Measurements from ENCODE around the gene MAGED2.
"Not testable (repeated sequence)": the region's sequence is repeated elsewhere in the genome, so short reads cannot be mapped to it uniquely, and the experiment has no call there.

Gene MAGED2

DNA sequence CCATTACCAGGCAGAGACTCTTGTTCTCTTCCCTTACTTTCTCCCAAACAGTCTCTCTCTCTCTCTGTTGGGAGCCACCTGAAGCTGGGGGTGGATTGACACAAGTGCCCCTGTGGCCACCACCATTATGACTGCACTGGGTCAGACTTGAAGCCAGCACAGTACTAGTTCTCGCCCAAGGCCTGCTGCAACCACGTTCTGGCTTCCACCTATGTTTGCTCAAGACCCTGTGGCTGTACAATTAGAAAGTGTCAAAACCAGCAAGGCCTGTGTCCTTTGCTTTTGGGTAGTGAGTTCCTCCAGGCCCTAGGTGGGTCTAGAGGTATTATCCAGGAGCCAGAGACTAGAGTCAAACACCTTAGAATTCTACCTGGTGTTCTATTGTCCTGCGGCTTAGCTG lies 31.0 kb downstream of the MAGED2 start:
- H3K9me3 Mint-ChIP-seq, result no peaks in the 10 kb centered on the region
- CTCF ChIA-PET, result no interaction called here
- no peak overlapping the region for H3K4me3 Mint-ChIP-seq
- no peak overlapping the region for H3K27ac Mint-ChIP-seq
- no peak for DNase-seq
- H3K4me1 Mint-ChIP-seq, result no peaks in the 10 kb centered on the region
- H3K27me3 Mint-ChIP-seq, result no peaks in the 10 kb centered on the region
- H3K36me3 Mint-ChIP-seq, result no peaks in the 10 kb centered on the region

DNA sequence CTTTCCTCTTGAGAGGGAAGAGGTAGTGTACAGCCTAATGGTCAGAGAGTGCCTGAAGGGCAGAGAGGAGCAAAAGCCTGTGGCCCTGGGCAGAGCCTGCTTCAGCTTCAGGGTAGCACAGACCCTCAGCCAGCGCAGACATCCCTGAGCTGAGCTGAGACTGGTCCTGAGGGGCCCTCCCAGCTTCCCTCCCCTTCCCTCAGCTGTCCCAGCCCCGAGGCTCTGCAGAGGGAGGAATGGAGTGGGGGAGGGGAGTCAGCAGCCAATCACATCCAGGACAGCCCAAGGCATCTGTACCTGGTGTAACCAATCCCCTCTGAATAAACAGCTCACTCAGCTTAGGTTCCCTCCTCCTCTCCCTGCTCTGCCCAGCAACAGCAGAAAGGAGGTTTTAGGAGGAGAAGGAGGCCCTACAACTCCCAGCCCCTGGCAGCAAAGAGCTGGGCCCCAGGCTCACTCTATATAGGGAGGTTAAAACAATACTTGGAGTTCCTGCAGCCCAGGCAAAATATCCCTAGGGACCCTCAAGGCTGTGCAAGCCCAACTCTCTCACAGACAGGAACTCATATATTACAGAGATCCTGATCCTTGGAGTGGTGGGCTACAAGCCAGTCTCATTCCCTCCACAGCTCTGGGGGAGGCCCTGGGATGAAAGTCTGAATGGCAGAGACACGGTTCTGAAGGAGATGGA lies 33.8 kb downstream of the MAGED2 start:
- H3K36me3 Mint-ChIP-seq, DNase-seq, H3K27me3 Mint-ChIP-seq, H3K27ac Mint-ChIP-seq, H3K4me1 Mint-ChIP-seq, H3K4me3 Mint-ChIP-seq, CTCF ChIA-PET, H3K9me3 Mint-ChIP-seq: not testable (repeated sequence)

DNA sequence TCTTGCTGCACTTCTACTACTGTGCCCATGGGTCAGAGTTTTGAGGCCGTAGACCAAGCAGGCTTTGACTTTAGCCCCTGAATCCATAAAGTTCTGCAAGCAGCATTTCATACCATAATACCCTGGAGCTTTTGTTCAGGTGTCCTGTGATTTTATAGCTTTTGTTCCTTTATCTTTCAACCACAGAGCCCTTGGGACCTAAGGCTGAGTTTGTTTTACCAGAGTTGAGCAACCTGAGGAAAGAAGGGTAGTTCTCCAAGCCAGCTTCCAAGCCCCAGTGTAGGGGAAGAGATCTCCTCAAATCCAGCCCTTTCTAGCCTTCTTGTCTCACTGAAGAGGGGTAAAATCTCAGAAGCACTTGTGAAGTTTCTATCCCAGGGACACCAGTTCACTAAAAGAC lies 35.1 kb downstream of the MAGED2 start:
- Mint-ChIP-seq H3K9me3 (no peaks in the 10 kb centered on the region), H3K36me3 (no peaks in the 10 kb centered on the region), H3K4me3 (no peak overlapping the region), H3K27ac (no peak overlapping the region), H3K27me3 (no peaks in the 10 kb centered on the region), H3K4me1 (no peaks in the 10 kb centered on the region)
- CTCF ChIA-PET, result no interaction called here
- DNase-seq, result no peak

DNA sequence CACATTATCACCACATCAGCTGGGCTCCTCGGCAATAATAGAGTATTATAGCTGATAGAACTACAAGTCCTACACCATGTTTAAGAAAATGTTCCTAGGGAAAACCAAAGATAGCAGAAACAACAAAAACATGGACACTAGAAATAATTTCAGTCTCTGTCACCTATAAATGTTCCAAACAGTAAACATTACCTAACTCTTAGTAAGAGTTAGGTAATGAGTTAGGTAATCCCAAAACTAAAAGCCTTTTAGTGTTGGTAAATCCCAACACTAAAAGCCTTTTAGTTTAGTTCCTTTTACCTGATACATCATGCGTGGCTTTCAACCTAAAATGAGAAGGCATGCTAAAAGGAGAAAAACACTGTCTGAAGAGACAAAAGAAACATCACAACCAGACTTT lies 35.5 kb downstream of the MAGED2 start:
- Mint-ChIP-seq H3K4me1 (no peaks in the 10 kb centered on the region), H3K27ac (no peak overlapping the region), H3K36me3 (no peaks in the 10 kb centered on the region), H3K27me3 (no peaks in the 10 kb centered on the region), H3K4me3 (no peak overlapping the region), H3K9me3 (no peaks in the 10 kb centered on the region)
- CTCF ChIA-PET, result no interaction called here
- DNase-seq, result no peak

DNA sequence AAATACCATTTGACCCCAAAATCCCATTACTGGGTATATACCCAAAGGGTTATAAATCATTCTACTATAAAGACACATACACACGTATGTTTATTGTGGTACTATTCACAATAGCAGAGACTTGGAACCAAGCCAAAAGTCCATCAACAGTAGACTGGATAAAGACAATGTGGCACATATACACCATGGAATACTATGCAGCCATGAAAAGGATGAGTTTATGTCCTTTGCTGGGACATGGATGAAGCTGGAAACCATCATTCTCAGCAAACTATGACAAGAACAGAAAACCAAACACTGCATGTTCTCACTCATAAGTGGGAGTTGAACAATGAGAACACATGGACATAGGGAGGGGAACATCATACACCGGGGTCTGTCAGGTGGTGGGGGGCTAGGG lies 40.2 kb downstream of the MAGED2 start:
- DNase-seq, H3K4me1 Mint-ChIP-seq, H3K36me3 Mint-ChIP-seq, H3K27me3 Mint-ChIP-seq, H3K27ac Mint-ChIP-seq, H3K9me3 Mint-ChIP-seq, CTCF ChIA-PET, H3K4me3 Mint-ChIP-seq: not testable (repeated sequence)

DNA sequence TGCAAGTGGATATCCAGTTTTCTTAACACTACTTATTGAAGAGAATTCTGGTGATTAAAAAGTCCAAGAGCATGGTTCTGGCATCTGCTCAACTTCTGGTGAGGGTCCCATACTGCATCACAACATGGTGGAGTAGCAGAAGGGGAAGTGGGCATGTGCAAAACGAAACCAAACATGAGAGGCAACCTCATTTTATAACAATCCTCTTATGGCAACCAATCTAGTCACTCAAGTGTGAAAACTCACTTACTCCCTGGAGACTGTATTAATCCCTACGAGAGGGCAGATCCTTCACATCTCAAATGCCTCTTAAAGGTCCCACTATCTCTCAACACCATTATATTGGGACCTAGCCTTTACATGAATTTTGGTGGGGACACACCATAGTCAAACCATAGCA lies 57.7 kb downstream of the MAGED2 start:
- Mint-ChIP-seq H3K36me3 (no peaks in the 10 kb centered on the region), H3K27ac (no peak overlapping the region), H3K27me3 (no peaks in the 10 kb centered on the region)

More for the DNA sequence above, 57.7 kb downstream of the MAGED2 start:
- DNase-seq, result no peak
- no peak overlapping the region for H3K4me3 Mint-ChIP-seq
- CTCF ChIA-PET, result no interaction called here
- H3K4me1 Mint-ChIP-seq, result no peaks in the 10 kb centered on the region
- H3K9me3 Mint-ChIP-seq, result no peaks in the 10 kb centered on the region
